HepG2 (cell line): ENCODE results near the gene MSH3. TPM values are rescaled to one million over a fixed set of nuclear protein-coding genes. Genes with fewer than 3 reads are reported as not detected.

ENCODE experiments used
- ATAC-seq: fragments of 200-7000 bp; cut with Tn5 transposase; 3 replicates; pipeline ENCODE4 v1.9.1; 2020; ENCODE audit warnings: mild to moderate bottlenecking, moderate library complexity
- BruUV-seq: library from RNA; stranded (reverse); fragments of 400-500 nt; replicated peaks from 2 replicates; lab custom pipeline; 2021; lab: Mats Ljungman, UMichigan
- CTCF ChIA-PET: fragments of 300-600 bp; formaldehyde crosslinking; extraction: SDS; loops from one replicate; lab custom pipeline; 2021; ENCODE audit warnings: low total read pairs, inconsistent platforms, low intra/inter-chr PET ratio; lab: Yijun Ruan, JAX
- POLR2A ChIA-PET: fragments of 350-600 bp; sonication (Branson Sonifier 250); formaldehyde crosslinking; loops from one replicate; lab custom pipeline; 2020; ENCODE audit warnings: antibody characterized with exemption, inconsistent platforms; lab: Yijun Ruan, JAX
- DNase-seq: peaks from one replicate; pipeline ENCODE4 v3.0.0-alpha.2; 2015; ENCODE audit warnings: low spot score
- FAIRE-seq: peaks from 3 replicates; lab custom pipeline; 2011; peaks lifted over from hg19 to GRCh38; lab: Jason Lieb, UNC
- H2AFZ ChIP-seq: one replicate; pipeline ENCODE4 v1.6.1; 2011; ENCODE audit warnings: low read length, inconsistent platforms
- H3K27ac ChIP-seq: fragments of 300-600 bp; 3 replicates; pipeline ENCODE4 v1.8.0; 2011; ENCODE audit warnings: mixed run types, mild to moderate bottlenecking, mixed read lengths, low read length, inconsistent platforms; ENCODE audit not compliant: insufficient read depth; ENCODE audit errors: extremely low read length
- H3K27me3 ChIP-seq, 2 experiments: fragments of 200-600 bp in 1 of 2; 2 replicates in 1 of 2; 3 replicates in 1 of 2; pipeline versions ENCODE4 v1.6.0 to v1.8.0; 2011; ENCODE audit warnings: low read length in 2 of 2, mild to moderate bottlenecking in 2 of 2, moderate library complexity in 2 of 2, inconsistent platforms in 1 of 2; ENCODE audit not compliant: insufficient read depth in 2 of 2, control insufficient read depth in 1 of 2
- H3K36me3 ChIP-seq, 2 experiments: fragments of 200-600 bp in 1 of 2; replicated peaks in 1 of 2; 2 replicates in 1 of 2; 3 replicates in 1 of 2; pipeline versions ENCODE4 v1.5.1 to v1.8.0; 2011; ENCODE audit warnings: low read length in 2 of 2, inconsistent platforms in 1 of 2; ENCODE audit not compliant: insufficient read depth in 2 of 2, control insufficient read depth in 1 of 2
- H3K4me1 ChIP-seq: 2 replicates; pipeline ENCODE4 v1.5.1; 2012; ENCODE audit warnings: low read length, inconsistent platforms; ENCODE audit not compliant: insufficient read depth
- H3K4me2 ChIP-seq: 2 replicates; pipeline ENCODE4 v1.6.0; 2011; ENCODE audit warnings: low read depth, low read length, inconsistent platforms
- H3K4me3 ChIP-seq, 3 experiments: fragments of 200-600 bp in 1 of 3; sonication (generic), shearing (Covaris generic) in 1 of 3; replicated peaks in 1 of 3; 2 replicates each; pipeline ENCODE4 v1.5.1; 2011 to 2016; ENCODE audit warnings: low read length in 3 of 3, inconsistent platforms in 2 of 3, low read depth in 2 of 3, mild to moderate bottlenecking in 2 of 3, control low read depth in 1 of 3, mixed read lengths in 1 of 3; ENCODE audit not compliant: insufficient read depth in 1 of 3
- H3K79me2 ChIP-seq: one replicate; pipeline ENCODE4 v1.6.1; 2011; ENCODE audit warnings: low read length, inconsistent platforms; ENCODE audit not compliant: insufficient read depth
- H3K9ac ChIP-seq: 2 replicates; pipeline ENCODE4 v1.6.0; 2011; ENCODE audit warnings: mild to moderate bottlenecking, low read depth, low read length, inconsistent platforms; ENCODE audit not compliant: insufficient read depth
- H3K9me3 ChIP-seq: 2 replicates; pipeline ENCODE4 v1.5.1; 2012; ENCODE audit warnings: mild to moderate bottlenecking, low read length
- H4K20me1 ChIP-seq: 2 replicates; pipeline ENCODE4 v1.6.0; 2011; ENCODE audit warnings: inconsistent platforms, mild to moderate bottlenecking, low read length, moderate library complexity; ENCODE audit not compliant: insufficient read depth
- ATF7-NPFF ChIP-seq: sonication (generic); formaldehyde crosslinking; IDR thresholded peaks from 2 replicates; pipeline ENCODE4 v1.8.1; 2023; ENCODE audit warnings: mild to moderate bottlenecking, low read depth, missing genetic modification reagents, moderate library complexity
- FLYWCH1 ChIP-seq: sonication (generic); formaldehyde crosslinking; IDR thresholded peaks from 2 replicates; pipeline ENCODE4 v1.8.1; 2023; ENCODE audit warnings: mild to moderate bottlenecking, missing genetic modification reagents
- GATAD1 ChIP-seq: IDR thresholded peaks from 2 replicates; pipeline ENCODE4 v1.6.1; 2016; ENCODE audit warnings: missing genetic modification reagents, missing compliant biosample characterization
- KLF6 ChIP-seq: IDR thresholded peaks from 2 replicates; pipeline ENCODE4 v1.8.0; 2016; ENCODE audit warnings: missing biosample characterization, missing genetic modification reagents
- MTA3 ChIP-seq: sonication (generic); formaldehyde crosslinking; IDR thresholded peaks from 2 replicates; pipeline ENCODE4 v1.4.0; 2020; ENCODE audit warnings: missing genetic modification reagents
- MXD4 ChIP-seq: IDR thresholded peaks from 2 replicates; pipeline ENCODE4 v1.6.1; 2016; ENCODE audit warnings: mild to moderate bottlenecking, missing biosample characterization, missing genetic modification reagents
- MYNN ChIP-seq: sonication (generic); formaldehyde crosslinking; IDR thresholded peaks from 2 replicates; pipeline ENCODE4 v1.4.0; 2020; ENCODE audit warnings: mild to moderate bottlenecking, low read depth, missing genetic modification reagents
- POGZ ChIP-seq: sonication (generic); formaldehyde crosslinking; IDR thresholded peaks from 2 replicates; pipeline ENCODE4 v1.4.0; 2020; ENCODE audit warnings: mild to moderate bottlenecking, missing genetic modification reagents
- RFX5 ChIP-seq: IDR thresholded peaks from 2 replicates; pipeline ENCODE4 v1.6.1; 2011; ENCODE audit warnings: low read depth, low read length, improper control_type of control experiment
- RXRB ChIP-seq: IDR thresholded peaks from 2 replicates; pipeline ENCODE4 v1.6.1; 2016; ENCODE audit warnings: borderline replicate concordance, missing genetic modification reagents, missing compliant biosample characterization
- SALL1 ChIP-seq: sonication (generic); formaldehyde crosslinking; IDR thresholded peaks from 2 replicates; pipeline ENCODE4 v1.8.0; 2022; ENCODE audit warnings: mild to moderate bottlenecking, missing genetic modification reagents
- ZMYM2 ChIP-seq: sonication (generic); formaldehyde crosslinking; IDR thresholded peaks from 2 replicates; pipeline ENCODE4 v1.8.0; 2022; ENCODE audit warnings: mild to moderate bottlenecking, missing genetic modification reagents
- ZNF3 ChIP-seq: IDR thresholded peaks from 2 replicates; pipeline ENCODE4 v1.7.0; 2017; ENCODE audit warnings: inconsistent platforms
- ZNF543 ChIP-seq: sonication (generic); formaldehyde crosslinking; IDR thresholded peaks from 2 replicates; pipeline ENCODE4 v1.4.0; 2020; ENCODE audit warnings: mild to moderate bottlenecking, missing genetic modification reagents
- ZNF550 ChIP-seq: sonication (generic); formaldehyde crosslinking; IDR thresholded peaks from 2 replicates; pipeline ENCODE4 v1.4.0; 2020; ENCODE audit warnings: mild to moderate bottlenecking, missing genetic modification reagents, borderline replicate concordance
- ZNF777 ChIP-seq: sonication (generic); formaldehyde crosslinking; IDR thresholded peaks from 2 replicates; pipeline ENCODE4 v1.4.0; 2020; ENCODE audit warnings: missing genetic modification reagents
- WGBS: methylation state at CpG from one replicate; pipeline ENCODE4 v1.1.6; 2017; ENCODE audit warnings: low lambda C conversion rate; 5-methylcytosine and 5-hydroxymethylcytosine counted together
- in situ Hi-C: cut with HindIII; loops from 2 replicates; pipeline ENCODE4 v1.10.0; 2017; ENCODE audit warnings: low pct_unique_long_range_greater_than_20kb; ENCODE audit not compliant: extremely low pct_ligation_motif_present
- intact Hi-C: fragments of 100-400 bp; cut with micrococcal nuclease; formaldehyde crosslinking; loops from one replicate; pipeline ENCODE4 v1.10.0; 2022; ENCODE audit not compliant: unreplicated experiment
- polyA plus RNA-seq, 8 experiments: library from polyadenylated mRNA; depleted of rRNA in 3 of 8; stranded (reverse) in 7 of 8; unstranded in 1 of 8; fragments of >200 nt; fragmentation: Illumina TruSeq in 4 of 8; extraction: Trizol in 4 of 8; gene quantifications; 2 replicates each; pipeline versions ENCODE4 v1.2.1 to v1.2.3, GENCODE V29; 2011 to 2016; ENCODE audit warnings: low read depth in 4 of 8, missing spikeins in 1 of 8, mixed read lengths in 1 of 8; ENCODE audit not compliant: insufficient read depth in 1 of 8
- total RNA-seq, 5 experiments: library from RNA; depleted of rRNA; stranded (reverse); fragments of >200 nt; fragmentation: Illumina TruSeq; extraction: Trizol; gene quantifications; 2 replicates each; pipeline ENCODE4 v1.2.3, GENCODE V29; 2016; ENCODE audit warnings: low read depth in 1 of 5
- TF ChIP-seq, protein P1 (sequence below): IDR thresholded peaks from 2 replicates; pipeline ENCODE4 v1.6.1; 2016
- TF ChIP-seq, protein P2 (sequence below): sonication (generic); formaldehyde crosslinking; IDR thresholded peaks from 2 replicates; pipeline ENCODE4 v1.5.0; 2020; ENCODE audit warnings: mild to moderate bottlenecking, missing genetic modification reagents, borderline replicate concordance

Gene MSH3
- total and polyA plus RNA-seq, 2 of the 13 experiments (the other 11 are each of a cell fraction or from before 2014, with no cell fraction given): 4.0 to 16.4 TPM

DNA sequence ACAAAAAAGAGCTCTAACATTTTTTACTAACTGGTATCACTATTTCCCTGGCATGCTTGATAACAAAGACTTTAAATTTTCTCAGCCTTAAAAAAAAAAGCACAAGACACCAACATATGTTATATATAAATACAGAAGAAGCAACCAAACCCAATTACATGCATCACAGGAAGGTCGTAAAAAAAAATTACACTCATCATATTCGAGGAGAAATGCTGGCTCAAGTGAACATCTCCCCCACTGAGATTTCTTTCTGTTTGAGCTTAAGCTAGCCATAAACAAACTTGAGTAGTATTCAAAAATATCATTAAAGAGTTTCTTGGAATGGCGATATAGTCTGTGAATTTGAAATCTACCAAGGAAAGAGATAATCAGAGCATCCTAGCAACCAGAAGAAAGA, 7.5 kb upstream of the MSH3 start:
- H3K9ac ChIP-seq: no peak overlapping the region
- CTCF ChIA-PET: no interaction called here
- DNase-seq (no peak), ATAC-seq (no peak), FAIRE-seq (no peak)
- H4K20me1 ChIP-seq: no peaks in the 10 kb centered on the region
- POLR2A ChIA-PET: no interaction called here
- no peak overlapping the region for H3K4me2 ChIP-seq
- 86% methylated on average over 3 of the region's 3 CpGs for WGBS
- in situ Hi-C loops (no loop called here), intact Hi-C loops (no loop called here)
- H3K27me3 ChIP-seq: no peaks in the 10 kb centered on the region
- no TSS peak for BruUV-seq
- no peak overlapping the region for H3K4me3 ChIP-seq
- no peaks in the 10 kb centered on the region for H3K79me2 ChIP-seq
- peaks cover 0 to 20% of the 10 kb centered on the region in 2 experiments; a peak in 4 of 5 replicates for H3K36me3 ChIP-seq
- H3K27ac ChIP-seq: no peak overlapping the region
- H3K9me3 ChIP-seq: no peaks in the 10 kb centered on the region
- no peaks in the 10 kb centered on the region for H3K4me1 ChIP-seq
- TF ChIP-seq POGZ (CRISPR knock-in tag) (no peak), ZNF3 (no peak), MTA3 (CRISPR knock-in tag) (no peak), ZNF777 (CRISPR knock-in tag) (no peak), FLYWCH1 (CRISPR knock-in tag) (no peak), ATF7-NPFF (CRISPR knock-in tag) (no peak), RXRB (CRISPR knock-in tag) (no peak), MXD4 (CRISPR knock-in tag) (no peak), RFX5 (no peak), KLF6 (CRISPR knock-in tag) (no peak), ZNF550 (no peak), GATAD1 (CRISPR knock-in tag) (no peak), ZNF543 (CRISPR knock-in tag) (no peak), ZMYM2 (CRISPR knock-in tag) (no peak), SALL1 (CRISPR knock-in tag) (no peak), MYNN (CRISPR knock-in tag) (no peak)
- TF ChIP-seq, protein P1, sequence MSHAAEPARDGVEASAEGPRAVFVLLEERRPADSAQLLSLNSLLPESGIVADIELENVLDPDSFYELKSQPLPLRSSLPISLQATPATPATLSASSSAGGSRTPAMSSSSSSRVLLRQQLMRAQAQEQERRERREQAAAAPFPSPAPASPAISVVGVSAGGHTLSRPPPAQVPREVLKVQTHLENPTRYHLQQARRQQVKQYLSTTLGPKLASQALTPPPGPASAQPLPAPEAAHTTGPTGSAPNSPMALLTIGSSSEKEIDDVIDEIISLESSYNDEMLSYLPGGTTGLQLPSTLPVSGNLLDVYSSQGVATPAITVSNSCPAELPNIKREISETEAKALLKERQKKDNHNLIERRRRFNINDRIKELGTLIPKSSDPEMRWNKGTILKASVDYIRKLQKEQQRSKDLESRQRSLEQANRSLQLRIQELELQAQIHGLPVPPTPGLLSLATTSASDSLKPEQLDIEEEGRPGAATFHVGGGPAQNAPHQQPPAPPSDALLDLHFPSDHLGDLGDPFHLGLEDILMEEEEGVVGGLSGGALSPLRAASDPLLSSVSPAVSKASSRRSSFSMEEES (CRISPR knock-in tag): no peak
- TF ChIP-seq, protein P2, sequence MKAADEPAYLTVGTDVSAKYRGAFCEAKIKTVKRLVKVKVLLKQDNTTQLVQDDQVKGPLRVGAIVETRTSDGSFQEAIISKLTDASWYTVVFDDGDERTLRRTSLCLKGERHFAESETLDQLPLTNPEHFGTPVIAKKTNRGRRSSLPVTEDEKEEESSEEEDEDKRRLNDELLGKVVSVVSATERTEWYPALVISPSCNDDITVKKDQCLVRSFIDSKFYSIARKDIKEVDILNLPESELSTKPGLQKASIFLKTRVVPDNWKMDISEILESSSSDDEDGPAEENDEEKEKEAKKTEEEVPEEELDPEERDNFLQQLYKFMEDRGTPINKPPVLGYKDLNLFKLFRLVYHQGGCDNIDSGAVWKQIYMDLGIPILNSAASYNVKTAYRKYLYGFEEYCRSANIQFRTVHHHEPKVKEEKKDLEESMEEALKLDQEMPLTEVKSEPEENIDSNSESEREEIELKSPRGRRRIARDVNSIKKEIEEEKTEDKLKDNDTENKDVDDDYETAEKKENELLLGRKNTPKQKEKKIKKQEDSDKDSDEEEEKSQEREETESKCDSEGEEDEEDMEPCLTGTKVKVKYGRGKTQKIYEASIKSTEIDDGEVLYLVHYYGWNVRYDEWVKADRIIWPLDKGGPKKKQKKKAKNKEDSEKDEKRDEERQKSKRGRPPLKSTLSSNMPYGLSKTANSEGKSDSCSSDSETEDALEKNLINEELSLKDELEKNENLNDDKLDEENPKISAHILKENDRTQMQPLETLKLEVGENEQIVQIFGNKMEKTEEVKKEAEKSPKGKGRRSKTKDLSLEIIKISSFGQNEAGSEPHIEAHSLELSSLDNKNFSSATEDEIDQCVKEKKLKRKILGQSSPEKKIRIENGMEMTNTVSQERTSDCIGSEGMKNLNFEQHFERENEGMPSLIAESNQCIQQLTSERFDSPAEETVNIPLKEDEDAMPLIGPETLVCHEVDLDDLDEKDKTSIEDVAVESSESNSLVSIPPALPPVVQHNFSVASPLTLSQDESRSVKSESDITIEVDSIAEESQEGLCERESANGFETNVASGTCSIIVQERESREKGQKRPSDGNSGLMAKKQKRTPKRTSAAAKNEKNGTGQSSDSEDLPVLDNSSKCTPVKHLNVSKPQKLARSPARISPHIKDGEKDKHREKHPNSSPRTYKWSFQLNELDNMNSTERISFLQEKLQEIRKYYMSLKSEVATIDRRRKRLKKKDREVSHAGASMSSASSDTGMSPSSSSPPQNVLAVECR: no peak
- no peak overlapping the region for H2AFZ ChIP-seq
